IMR-90 (cell line): ENCODE results near the gene RAB11FIP3. TPM values are rescaled to one million over a fixed set of nuclear protein-coding genes. Genes with fewer than 3 reads are reported as not detected.
"Not testable (repeated sequence)": the region's sequence is repeated elsewhere in the genome, so short reads cannot be mapped to it uniquely, and the experiment has no call there.

Source experiments
- ATAC-seq: fragments of 200-7000 bp; cut with Tn5 transposase; 2 replicates; pipeline ENCODE4 v1.9.1; 2020; ENCODE audit warnings: low read depth, mild to moderate bottlenecking, moderate library complexity
- BruUV-seq: library from RNA; stranded (reverse); fragments of 400-500 nt; replicated peaks from 2 replicates; lab custom pipeline; 2021; lab: Mats Ljungman, UMichigan
- CTCF ChIA-PET: fragments of 300-600 bp; formaldehyde crosslinking; extraction: SDS; loops from one replicate; lab custom pipeline; 2021; ENCODE audit warnings: antibody characterized with exemption; lab: Yijun Ruan, JAX
- POLR2A ChIA-PET: fragments of 300-600 bp; sonication (Branson Sonifier 250); formaldehyde crosslinking; loops from one replicate; lab custom pipeline; 2022; ENCODE audit warnings: antibody characterized with exemption; ENCODE audit not compliant: unreplicated experiment; lab: Charles Lee
- DNase-seq: peaks from one replicate; pipeline ENCODE4 v3.0.0; 2013
- H2AFZ ChIP-seq: replicated peaks from 2 replicates; pipeline ENCODE3; 2013; ENCODE audit warnings: low read length, mild to moderate bottlenecking; ENCODE audit not compliant: poor library complexity
- H2AK5ac ChIP-seq: 2 replicates; pipeline ENCODE4 v1.6.1; 2013; ENCODE audit warnings: low read depth, low read length, inconsistent platforms
- H2AK9ac ChIP-seq: replicated peaks from 2 replicates; pipeline ENCODE3; 2013; ENCODE audit warnings: mild to moderate bottlenecking, low read depth, low read length, moderate library complexity; ENCODE audit not compliant: poor library complexity
- H2BK120ac ChIP-seq: 2 replicates; pipeline ENCODE4 v1.6.1; 2013; ENCODE audit warnings: low read depth, low read length, inconsistent platforms
- H2BK15ac ChIP-seq: 3 replicates; pipeline ENCODE4 v1.6.1; 2013; ENCODE audit warnings: low read depth, low read length, inconsistent platforms
- H2BK20ac ChIP-seq: 2 replicates; pipeline ENCODE4 v1.6.1; 2013; ENCODE audit warnings: low read depth, mild to moderate bottlenecking, inconsistent platforms, low read length, moderate library complexity
- H2BK5ac ChIP-seq: 2 replicates; pipeline ENCODE4 v1.6.1; 2013; ENCODE audit warnings: mild to moderate bottlenecking, low read depth, low read length, inconsistent platforms; ENCODE audit not compliant: poor library complexity, severe bottlenecking
- H3K14ac ChIP-seq: replicated peaks from 2 replicates; pipeline ENCODE4 v1.6.1; 2013; ENCODE audit warnings: low read depth, low read length, inconsistent platforms
- H3K18ac ChIP-seq: 2 replicates; pipeline ENCODE4 v1.6.1; 2013; ENCODE audit warnings: low read depth, low read length, control low read depth
- H3K23ac ChIP-seq: 2 replicates; pipeline ENCODE4 v1.6.1; 2013; ENCODE audit warnings: low read depth, low read length, inconsistent platforms
- H3K27ac ChIP-seq: 2 replicates; pipeline ENCODE4 v1.5.1; 2013; ENCODE audit warnings: mild to moderate bottlenecking, control low read depth, low read length; ENCODE audit not compliant: insufficient read depth
- H3K27me3 ChIP-seq: 2 replicates; pipeline ENCODE4 v1.6.1; 2013; ENCODE audit warnings: low read length; ENCODE audit not compliant: control insufficient read depth, insufficient read depth
- H3K36me3 ChIP-seq: 2 replicates; pipeline ENCODE4 v1.6.1; 2013; ENCODE audit warnings: low read length, mixed read lengths; ENCODE audit not compliant: control insufficient read depth, insufficient read depth
- H3K4ac ChIP-seq: 2 replicates; pipeline ENCODE4 v1.6.1; 2013; ENCODE audit warnings: low read depth, low read length, inconsistent platforms
- H3K4me1 ChIP-seq: 2 replicates; pipeline ENCODE4 v1.6.1; 2013; ENCODE audit warnings: low read length, mixed read lengths; ENCODE audit not compliant: control insufficient read depth, insufficient read depth
- H3K4me2 ChIP-seq: 2 replicates; pipeline ENCODE4 v1.6.1; 2013; ENCODE audit warnings: low read depth, mild to moderate bottlenecking, control low read depth, low read length, moderate library complexity
- H3K4me3 ChIP-seq: 2 replicates; pipeline ENCODE4 v1.5.1; 2013; ENCODE audit warnings: low read depth, mild to moderate bottlenecking, control low read depth, low read length, moderate library complexity; ENCODE audit not compliant: insufficient read depth
- H3K56ac ChIP-seq: 2 replicates; pipeline ENCODE4 v1.6.1; 2013; ENCODE audit warnings: low read length, inconsistent platforms; ENCODE audit not compliant: insufficient read depth; ENCODE audit errors: extremely low read depth
- H3K79me1 ChIP-seq, 2 experiments: 2 replicates each; pipeline ENCODE4 v1.6.1; 2013; ENCODE audit warnings: low read length in 2 of 2, inconsistent platforms in 1 of 2, low read depth in 1 of 2
- H3K9ac ChIP-seq: 2 replicates; pipeline ENCODE4 v1.6.1; 2013; ENCODE audit warnings: low read depth, low read length, control low read depth
- H3K9me1 ChIP-seq: 2 replicates; pipeline ENCODE4 v1.6.1; 2013; ENCODE audit warnings: low read length, inconsistent platforms; ENCODE audit not compliant: insufficient read depth
- H3K9me3 ChIP-seq: 2 replicates; pipeline ENCODE4 v1.6.1; 2013; ENCODE audit warnings: low read length; ENCODE audit not compliant: control insufficient read depth, insufficient read depth
- H4K20me1 ChIP-seq: 2 replicates; pipeline ENCODE4 v1.6.1; 2013; ENCODE audit warnings: low read length, inconsistent platforms; ENCODE audit not compliant: insufficient read depth
- H4K5ac ChIP-seq: 2 replicates; pipeline ENCODE4 v1.6.1; 2013; ENCODE audit warnings: mild to moderate bottlenecking, low read depth, low read length, control low read depth
- H4K8ac ChIP-seq, 2 experiments: 2 replicates each; pipeline ENCODE4 v1.6.1; 2013; ENCODE audit warnings: low read depth in 2 of 2, low read length in 2 of 2, control low read depth in 1 of 2, inconsistent platforms in 1 of 2
- H4K91ac ChIP-seq: 2 replicates; pipeline ENCODE4 v1.6.1; 2013; ENCODE audit warnings: low read depth, low read length, inconsistent platforms; ENCODE audit not compliant: insufficient read depth
- RAD21 ChIP-seq: IDR thresholded peaks from 2 replicates; pipeline ENCODE4 v1.6.1; 2012; ENCODE audit warnings: low read length, improper control_type of control experiment
- WGBS, 2 experiments: methylation state at CpG; one replicate each; pipeline versions ENCODE4 v1.1.5 to v1.1.7; 2013; ENCODE audit warnings: missing lambda C conversion rate in 2 of 2; ENCODE audit not compliant: insufficient read length in 1 of 2; ENCODE audit errors: extremely low coverage in 2 of 2; 5-methylcytosine and 5-hydroxymethylcytosine counted together
- dilution Hi-C: fragments of 300-500 bp; cut with HindIII; formaldehyde crosslinking; loops from one replicate; pipeline ENCODE4 v1.14.3; 2018; ENCODE audit warnings: low sequenced_read_pairs; ENCODE audit not compliant: unreplicated experiment
- in situ Hi-C: fragments of 300-500 bp; cut with MboI; formaldehyde crosslinking; loops from 3 replicates; pipeline ENCODE4 v1.14.3; 2019; ENCODE audit warnings: low sequenced_read_pairs, inconsistent platforms, mixed read lengths
- intact Hi-C: fragments of 100-400 bp; cut with micrococcal nuclease; formaldehyde crosslinking; loops from 2 replicates; pipeline ENCODE4 v1.10.0; 2022
- polyA plus RNA-seq, 3 experiments: library from polyadenylated mRNA; depleted of rRNA; stranded (reverse); fragments of >200 nt; gene quantifications; 2 replicates each; pipeline ENCODE4 v1.2.3, GENCODE V29; 2012; ENCODE audit warnings: low replicate concordance in 1 of 3
- total RNA-seq: library from RNA; depleted of rRNA; stranded (reverse); fragments of >200 nt; gene quantifications from 2 replicates; pipeline ENCODE4 v1.2.3, GENCODE V29; 2012
- TF ChIP-seq, protein P1 (sequence below): conservative IDR thresholded peaks from 2 replicates; pipeline ENCODE4 v1.5.1; 2012; ENCODE audit warnings: mild to moderate bottlenecking, low read depth, low read length, improper control_type of control experiment

Gene RAB11FIP3
- total and polyA plus RNA-seq, 2 of the 4 experiments (the other 2 are of a cell fraction) = 7.5 to 22.5 TPM

DNA sequence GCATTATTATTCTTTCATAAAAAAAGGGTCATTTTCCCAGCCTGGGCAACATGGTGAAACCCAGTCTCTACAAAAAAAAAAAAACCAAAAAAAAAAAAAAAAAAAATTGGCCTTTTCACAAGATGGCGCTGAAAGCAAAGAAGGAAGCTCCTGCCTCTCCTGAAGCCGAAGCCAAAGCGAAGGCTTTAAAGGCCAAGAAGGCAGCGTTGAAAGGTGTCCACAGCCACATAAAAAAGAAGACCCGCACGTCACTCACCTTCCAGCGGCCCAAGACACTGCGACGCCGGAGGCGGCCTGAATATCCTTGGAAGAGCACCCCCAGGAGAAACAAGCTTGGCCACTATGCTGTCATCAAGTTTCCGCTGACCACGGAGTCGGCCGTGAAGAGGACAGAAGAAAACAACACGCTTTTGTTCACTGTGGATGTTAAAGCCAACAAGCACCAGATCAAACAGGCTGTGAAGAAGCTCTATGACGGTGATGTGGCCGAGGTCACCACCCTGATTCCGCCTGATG, 38.8 kb upstream of the RAB11FIP3 start:
- Histone ChIP-seq H4K91ac (no peak overlapping the region), H2BK15ac (no peak overlapping the region), H2AFZ (no peak overlapping the region), H4K8ac (0 out of 4 replicates have a peak overlapping the region, but pooled peaks of 1 of the 2 experiments have one; percentile 9), H2AK9ac (no peak overlapping the region), H2AK5ac (0 out of 2 replicates have a peak overlapping the region, but pooled peaks have one; percentile 26), H3K14ac (no peak overlapping the region), H3K9ac (no peak overlapping the region), H3K27ac (no peak overlapping the region), H2BK120ac (no peak overlapping the region), H2BK5ac (no peak overlapping the region), H3K4me1 (peaks cover 5% of the 10 kb centered on the region; the same call in 1 of the 2 replicates), H3K79me1 (no peaks in the 10 kb centered on the region), H3K36me3 (no peaks in the 10 kb centered on the region), H3K27me3 (no peaks in the 10 kb centered on the region), H4K5ac (no peak overlapping the region), H3K56ac (no peak overlapping the region), H3K4ac (no peak overlapping the region), H3K9me1 (0 out of 2 replicates have a peak, but pooled peaks cover 3% of the 10 kb centered on the region), H3K9me3 (no peaks in the 10 kb centered on the region), H3K4me2 (no peak overlapping the region), H4K20me1 (no peaks in the 10 kb centered on the region), H3K18ac (no peak overlapping the region), H3K23ac (no peak overlapping the region), H3K4me3 (no peak overlapping the region), H2BK20ac (no peak overlapping the region)
- dilution Hi-C loops (no loop called here), intact Hi-C loops (no loop called here), in situ Hi-C loops (no loop called here)
- no TSS peak for BruUV-seq
- 61% methylated on average over 3 of the region's 19 CpGs; no CpG with 5 or more reads in 1 of the 2 experiments for WGBS, 2 experiments
- ChIA-PET CTCF (interaction anchor here (0.6 to 0.7 kb wide), 2 partner anchors 13 to 256 kb away, joined by 3 to 5 read pairs; no protein-coding TSS in a partner anchor), POLR2A (no interaction called here)
- ATAC-seq = no peak
- DNase-seq = no peak
- no peak for TF ChIP-seq RAD21
- TF ChIP-seq, protein P1, sequence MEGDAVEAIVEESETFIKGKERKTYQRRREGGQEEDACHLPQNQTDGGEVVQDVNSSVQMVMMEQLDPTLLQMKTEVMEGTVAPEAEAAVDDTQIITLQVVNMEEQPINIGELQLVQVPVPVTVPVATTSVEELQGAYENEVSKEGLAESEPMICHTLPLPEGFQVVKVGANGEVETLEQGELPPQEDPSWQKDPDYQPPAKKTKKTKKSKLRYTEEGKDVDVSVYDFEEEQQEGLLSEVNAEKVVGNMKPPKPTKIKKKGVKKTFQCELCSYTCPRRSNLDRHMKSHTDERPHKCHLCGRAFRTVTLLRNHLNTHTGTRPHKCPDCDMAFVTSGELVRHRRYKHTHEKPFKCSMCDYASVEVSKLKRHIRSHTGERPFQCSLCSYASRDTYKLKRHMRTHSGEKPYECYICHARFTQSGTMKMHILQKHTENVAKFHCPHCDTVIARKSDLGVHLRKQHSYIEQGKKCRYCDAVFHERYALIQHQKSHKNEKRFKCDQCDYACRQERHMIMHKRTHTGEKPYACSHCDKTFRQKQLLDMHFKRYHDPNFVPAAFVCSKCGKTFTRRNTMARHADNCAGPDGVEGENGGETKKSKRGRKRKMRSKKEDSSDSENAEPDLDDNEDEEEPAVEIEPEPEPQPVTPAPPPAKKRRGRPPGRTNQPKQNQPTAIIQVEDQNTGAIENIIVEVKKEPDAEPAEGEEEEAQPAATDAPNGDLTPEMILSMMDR = 0 out of 2 replicates have a peak, but pooled peaks have one; percentile 17

GRCh38 chr16:387761-388666, 37.4 kb upstream of the RAB11FIP3 start:
- H3K4me1 ChIP-seq, H3K9me1 ChIP-seq, intact Hi-C loops, H4K5ac ChIP-seq, CTCF ChIA-PET, H2BK20ac ChIP-seq, dilution Hi-C loops, H2AK5ac ChIP-seq, H3K27me3 ChIP-seq, H2BK15ac ChIP-seq, H2AK9ac ChIP-seq, H3K79me1 ChIP-seq, in situ Hi-C loops, H4K20me1 ChIP-seq, BruUV-seq, H3K9me3 ChIP-seq, H3K18ac ChIP-seq, H3K36me3 ChIP-seq, H4K91ac ChIP-seq, H3K56ac ChIP-seq: not testable (repeated sequence)
- Histone ChIP-seq H3K4me2 (peak overlapping the region; percentile 70), H4K8ac (peak overlapping the region in 1 of 2 experiments; percentile 22; a peak in 1 of 4 replicates), H2AFZ (peak overlapping the region; percentile 87), H3K4me3 (peak overlapping the region; percentile 5; the same call in 1 of the 2 replicates), H2BK5ac (peak overlapping the region; percentile 22), H3K4ac (peak overlapping the region; percentile 14; the same call in 1 of the 2 replicates), H3K23ac (peak overlapping the region; percentile 51; the same call in 1 of the 2 replicates), H3K9ac (peak overlapping the region; percentile 15), H3K14ac (peak overlapping the region; percentile 23), H3K27ac (peak overlapping the region; percentile 11), H2BK120ac (peak overlapping the region; percentile 2; the same call in 1 of the 2 replicates)
- WGBS, 2 experiments = 15% methylated on average over 7 of the region's 20 CpGs; no CpG with 5 or more reads in 1 of the 2 experiments
- POLR2A ChIA-PET = interaction anchor here (0.6 kb wide), 1 partner anchor 35 kb away, joined by 4 read pairs; no protein-coding TSS in a partner anchor
- peak; percentile 68 for DNase-seq
- ATAC-seq = peak; percentile 42
